HG03060 (cell line): ENCODE results near the gene ALK.

Experiments
- ATAC-seq: cut with Tn5 transposase; IDR thresholded peaks from one replicate; pipeline ENCODE4 v1.9.1; 2021; ENCODE audit warnings: low read depth, moderate number of reproducible peaks; ENCODE audit not compliant: unreplicated experiment

Gene ALK

GRCh38 chr2:29196792-29197788 is 724.3 kb downstream of the ALK start:
- no peak for ATAC-seq

GRCh38 chr2:29195796-29196195 is 725.6 kb downstream of the ALK start:
- no peak for ATAC-seq

- ATAC-seq = no peak
Observed at GRCh38 chr2:29193681-29194080, 727.7 kb downstream of the ALK start.

GRCh38 chr2:29193111-29193510 is 728.3 kb downstream of the ALK start:
- ATAC-seq = no peak

- no peak for ATAC-seq
Observed at GRCh38 chr2:29192526-29192925, 728.9 kb downstream of the ALK start.

- no peak for ATAC-seq
Observed at GRCh38 chr2:29191817-29192216, 729.6 kb downstream of the ALK start.

GRCh38 chr2:29189052-29189451 is 732.3 kb downstream of the ALK start:
- ATAC-seq = no peak

GRCh38 chr2:29187926-29188325 is 733.5 kb downstream of the ALK start:
- ATAC-seq = no peak

- no peak for ATAC-seq
Observed at GRCh38 chr2:29186817-29187216, 734.6 kb downstream of the ALK start.

- no peak for ATAC-seq
Observed at GRCh38 chr2:29184531-29184930, 736.9 kb downstream of the ALK start.

- ATAC-seq = no peak
Observed at GRCh38 chr2:29182920-29183319, 738.5 kb downstream of the ALK start.

- no peak for ATAC-seq
Observed at GRCh38 chr2:29182334-29182733, 739.1 kb downstream of the ALK start.

GRCh38 chr2:29175338-29175737 is 746.0 kb downstream of the ALK start:
- no peak for ATAC-seq

GRCh38 chr2:29174937-29175336 is 746.4 kb downstream of the ALK start:
- ATAC-seq = no peak

GRCh38 chr2:29166242-29167039 is 754.9 kb downstream of the ALK start:
- no peak for ATAC-seq

- ATAC-seq = no peak
Observed at GRCh38 chr2:29165362-29166241, 755.8 kb downstream of the ALK start.

GRCh38 chr2:29164091-29164846 is 757.1 kb downstream of the ALK start:
- no peak for ATAC-seq

- no peak for ATAC-seq
Observed at GRCh38 chr2:29162204-29162928, 759.0 kb downstream of the ALK start.

- no peak for ATAC-seq
Observed at GRCh38 chr2:29160184-29160583, 761.2 kb downstream of the ALK start.
